ENCODE measurements around the gene CACNA1G.

The CACNA1G gene

GRCh38 chr17:50577451-50577954 lies 17.0 kb downstream of the CACNA1G start:
- H3K4me3 ChIP-seq (replicated peaks in 1 of 2; ENCODE audit: low read depth in 2 of 2, low read length in 2 of 2) = no peak overlapping the region
- DNase-seq (ENCODE audit: low read depth in 2 of 2) = no peak
- no peak for TF ChIP-seq CTCF (IDR thresholded peaks at IDR 0.05; ENCODE audit: low read depth, low read length)

DNA sequence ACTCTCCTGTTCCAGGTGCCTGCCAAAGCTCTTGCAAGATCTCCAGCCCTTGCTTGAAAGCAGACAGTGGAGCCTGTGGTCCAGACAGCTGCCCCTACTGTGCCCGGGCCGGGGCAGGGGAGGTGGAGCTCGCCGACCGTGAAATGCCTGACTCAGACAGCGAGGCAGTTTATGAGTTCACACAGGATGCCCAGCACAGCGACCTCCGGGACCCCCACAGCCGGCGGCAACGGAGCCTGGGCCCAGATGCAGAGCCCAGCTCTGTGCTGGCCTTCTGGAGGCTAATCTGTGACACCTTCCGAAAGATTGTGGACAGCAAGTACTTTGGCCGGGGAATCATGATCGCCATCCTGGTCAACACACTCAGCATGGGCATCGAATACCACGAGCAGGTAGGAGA lies 17.7 kb downstream of the CACNA1G start:
- H3K4me3 ChIP-seq (replicated peaks in 1 of 2; ENCODE audit: low read depth in 2 of 2, low read length in 2 of 2) = no peak overlapping the region
- DNase-seq (ENCODE audit: low read depth in 2 of 2) = no peak
- TF ChIP-seq CTCF (IDR thresholded peaks at IDR 0.05; ENCODE audit: low read depth, low read length) = no peak

DNA sequence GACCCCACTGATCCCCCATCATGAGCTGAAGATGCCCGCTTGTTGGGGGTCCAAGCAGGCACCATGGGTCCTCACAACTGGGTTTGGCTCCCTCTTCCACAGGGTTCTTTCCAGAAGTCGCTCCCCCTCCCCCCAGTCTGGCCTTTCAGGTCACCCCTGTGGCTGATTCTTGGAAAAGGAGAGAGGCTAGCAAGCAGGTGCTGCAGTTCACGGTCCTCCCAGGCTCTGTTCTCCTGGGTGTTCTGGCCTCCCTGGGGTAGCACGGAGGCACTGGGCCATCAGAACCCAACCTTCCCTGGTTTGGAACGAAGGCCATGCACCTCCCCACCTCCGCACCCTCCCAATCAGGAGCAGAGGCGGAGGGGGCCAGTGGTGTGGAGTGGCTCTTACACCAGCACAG lies 18.9 kb downstream of the CACNA1G start:
- DNase-seq (ENCODE audit: low read depth in 2 of 2) = no peak
- no peak overlapping the region for H3K4me3 ChIP-seq (replicated peaks in 1 of 2; ENCODE audit: low read depth in 2 of 2, low read length in 2 of 2)
- TF ChIP-seq CTCF (IDR thresholded peaks at IDR 0.05; ENCODE audit: low read depth, low read length) = no peak

DNA sequence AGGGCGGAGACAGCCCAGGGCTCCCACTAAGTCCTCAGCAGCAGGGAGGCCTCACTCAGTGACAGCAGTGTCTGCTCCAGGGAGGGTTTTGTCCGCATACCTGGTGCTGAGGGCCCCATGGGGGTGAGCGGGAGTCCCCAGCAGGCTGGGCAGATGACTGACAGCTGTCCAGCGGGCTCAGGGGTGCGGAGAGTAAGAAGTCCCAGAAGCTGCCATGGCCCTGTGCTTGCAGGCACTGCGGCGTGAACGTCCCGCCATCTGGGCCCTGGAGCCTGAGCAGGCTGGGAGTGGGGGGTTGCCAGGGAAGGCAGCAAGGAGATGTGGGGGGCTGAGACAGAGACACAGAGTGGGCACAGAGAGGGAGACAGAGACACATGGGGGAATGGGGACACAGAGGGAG lies 20.1 kb downstream of the CACNA1G start:
- no peak for TF ChIP-seq CTCF (IDR thresholded peaks at IDR 0.05; ENCODE audit: low read depth, low read length)
- DNase-seq (ENCODE audit: low read depth in 2 of 2) = no peak
- H3K4me3 ChIP-seq (replicated peaks in 1 of 2; ENCODE audit: low read depth in 2 of 2, low read length in 2 of 2) = no peak overlapping the region

DNA sequence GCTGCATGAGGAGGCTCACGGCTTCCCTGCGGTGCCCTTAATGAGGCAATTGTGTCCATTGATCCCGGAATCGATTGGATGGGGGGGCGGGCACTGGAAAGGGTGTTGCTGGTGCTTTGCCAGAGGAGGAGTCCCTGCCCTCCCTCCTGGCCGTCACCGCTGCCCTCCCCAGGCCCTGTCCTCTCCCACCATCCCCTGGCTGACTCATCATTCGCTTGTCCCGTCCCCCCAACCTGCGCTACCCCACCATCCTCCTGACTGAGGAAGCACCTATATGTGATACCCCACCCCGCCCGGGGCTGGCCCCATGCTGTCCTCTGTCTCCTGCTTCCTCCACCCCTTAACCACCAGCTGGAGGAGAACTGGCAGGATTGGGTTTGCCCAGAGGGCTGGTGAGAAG lies 20.8 kb downstream of the CACNA1G start:
- TF ChIP-seq CTCF (IDR thresholded peaks at IDR 0.05; ENCODE audit: low read depth, low read length) = no peak
- no peak overlapping the region for H3K4me3 ChIP-seq (replicated peaks in 1 of 2; ENCODE audit: low read depth in 2 of 2, low read length in 2 of 2)
- DNase-seq (ENCODE audit: low read depth in 2 of 2) = no peak

DNA sequence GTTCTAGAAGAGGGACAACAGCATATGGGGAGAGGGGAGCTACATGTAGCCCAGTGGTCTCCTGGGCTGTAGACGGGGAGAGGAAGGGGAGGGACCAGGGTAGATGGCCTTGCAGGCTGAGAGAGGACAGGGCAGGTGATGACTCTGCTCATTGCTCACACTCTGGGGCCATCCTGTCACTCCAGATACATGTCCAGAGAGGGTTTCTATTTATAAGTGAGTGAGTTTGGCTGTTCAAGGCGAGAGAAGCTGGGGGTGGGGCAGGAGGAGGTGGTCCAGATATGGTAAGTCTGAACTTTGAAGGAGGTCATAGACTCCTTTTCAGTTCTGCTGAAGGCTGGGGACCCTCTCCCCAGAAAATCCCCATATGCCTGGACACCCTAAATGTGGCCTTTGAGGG lies 22.2 kb downstream of the CACNA1G start:
- no peak for TF ChIP-seq CTCF (IDR thresholded peaks at IDR 0.05; ENCODE audit: low read depth, low read length)
- H3K4me3 ChIP-seq (replicated peaks in 1 of 2; ENCODE audit: low read depth in 2 of 2, low read length in 2 of 2) = no peak overlapping the region

DNA sequence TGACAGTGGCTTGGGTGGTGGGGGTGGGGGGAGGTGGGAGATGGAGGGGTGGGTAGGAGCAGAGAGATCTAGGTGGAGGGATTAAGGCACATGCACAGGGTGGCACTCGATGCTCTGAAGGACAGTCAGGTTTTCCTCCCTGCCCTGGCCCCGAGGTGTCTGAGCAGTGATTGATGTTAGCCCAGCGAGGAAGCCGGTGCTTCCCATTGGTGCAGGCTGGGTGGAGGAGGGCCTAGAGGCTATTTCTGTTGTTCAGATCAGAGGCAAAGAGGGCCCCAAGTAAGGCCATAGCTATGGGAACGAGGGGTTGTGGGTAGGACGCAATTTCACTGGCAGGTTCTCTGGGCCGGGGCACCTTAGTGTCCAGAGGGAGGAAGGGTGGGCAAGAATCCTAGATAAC lies 23.1 kb downstream of the CACNA1G start:
- TF ChIP-seq CTCF (IDR thresholded peaks at IDR 0.05; ENCODE audit: low read depth, low read length) = no peak

More for the DNA sequence above, 22.2 kb downstream of the CACNA1G start:
- no peak for DNase-seq (ENCODE audit: low read depth in 2 of 2)

More for the DNA sequence above, 23.1 kb downstream of the CACNA1G start:
- no peak for DNase-seq (ENCODE audit: low read depth in 2 of 2)
- no peak overlapping the region for H3K4me3 ChIP-seq (replicated peaks in 1 of 2; ENCODE audit: low read depth in 2 of 2, low read length in 2 of 2)
